Right lobe of liver (tissue), 6 donors: ENCODE data around the gene BICDL1. TPM values are rescaled to one million over a fixed set of nuclear protein-coding genes. Genes with fewer than 3 reads are reported as not detected.

Source experiments
- ATAC-seq, 4 donors: fragments of 200-7000 bp; cut with Tn5 transposase; one replicate each; pipeline ENCODE4 v1.9.1; 2020; ENCODE audit warnings: mild to moderate bottlenecking in 4 of 4, moderate library complexity in 4 of 4
- DNase-seq, 3 donors: peaks; one replicate each; pipeline ENCODE4 v3.0.0-alpha.2; 2020
- H3K27ac ChIP-seq, 3 donors: fragments of 200-600 bp; one replicate each; pipeline ENCODE4 v1.8.0; 2022
- H3K27me3 ChIP-seq, 2 donors: fragments of 200-600 bp; one replicate each; pipeline ENCODE4 v1.8.0; 2022
- H3K36me3 ChIP-seq, 4 donors: fragments of 200-600 bp; sonication (generic) in 1 of 4; one replicate each; pipeline versions ENCODE4 v1.5.1 to v1.8.0; 2017 to 2022; ENCODE audit warnings: control low read depth in 1 of 4
- H3K4me1 ChIP-seq, 4 donors: fragments of 200-600 bp; sonication (generic) in 1 of 4; one replicate each; pipeline versions ENCODE4 v1.5.1 to v1.8.0; 2017 to 2022; ENCODE audit warnings: control low read depth in 1 of 4
- H3K4me3 ChIP-seq, 3 donors: fragments of 200-600 bp; one replicate each; pipeline ENCODE4 v1.8.0; 2022
- H3K9me3 ChIP-seq, 4 donors: fragments of 200-600 bp; sonication (generic) in 1 of 4; one replicate each; pipeline versions ENCODE4 v1.5.1 to v1.8.0; 2017 to 2022; ENCODE audit warnings: control low read depth in 1 of 4
- POLR2A ChIP-seq: fragments of 450-650 bp; IDR thresholded peaks from one replicate; pipeline ENCODE4 v1.6.1; 2017; ENCODE audit warnings: antibody characterized with exemption, mild to moderate bottlenecking
- WGBS: methylation state at CpG from one replicate; pipeline ENCODE4 v1.1.6; 2018; ENCODE audit warnings: low coverage, low lambda C conversion rate; ENCODE audit not compliant: insufficient coverage; ENCODE audit errors: missing lambda C conversion rate; 5-methylcytosine and 5-hydroxymethylcytosine counted together
- intact Hi-C, 2 donors: fragments of 100-400 bp; cut with DNase I; formaldehyde crosslinking; loops; one replicate each; pipeline versions ENCODE4 v1.11.2 to v1.14.1; 2022
- total RNA-seq, 6 experiments: library from RNA; depleted of rRNA in 2 of 6; stranded (reverse); fragments of >200 nt in 2 of 6; fragmentation: NEBNext Ultra II Directional in 3 of 6; extraction: Animal tissue kit (Norgen Biotek cat#: 25700) in 3 of 6; gene quantifications; one replicate each; pipeline versions ENCODE4 v1.1.0 to v1.2.4, GENCODE V29; 2016 to 2023
- TF ChIP-seq, protein P1 (sequence below), 4 donors: fragments of 200-600 bp in 3 of 4; fragments of 450-650 bp in 1 of 4; IDR thresholded peaks; one replicate each; pipeline versions ENCODE4 v1.5.1 to v1.8.0; 2016 to 2022; ENCODE audit warnings: antibody characterized with exemption in 4 of 4, mild to moderate bottlenecking in 2 of 4
- donor health status: DM: no; HTN: yes; CAD: no.
- donor health status: DM: no; HTN: no; CAD: no.
- donor health status: DM: no; HTN: no; CAD: no.
- donor health status: DM: no; HTN: yes; CAD: no.
- donor health status: DM: no; HTN: yes; CAD: no.

The BICDL1 gene
- total RNA-seq, 6 experiments from 2014 or later, result 1.5 to 13.0 (median 8.7) TPM

DNA sequence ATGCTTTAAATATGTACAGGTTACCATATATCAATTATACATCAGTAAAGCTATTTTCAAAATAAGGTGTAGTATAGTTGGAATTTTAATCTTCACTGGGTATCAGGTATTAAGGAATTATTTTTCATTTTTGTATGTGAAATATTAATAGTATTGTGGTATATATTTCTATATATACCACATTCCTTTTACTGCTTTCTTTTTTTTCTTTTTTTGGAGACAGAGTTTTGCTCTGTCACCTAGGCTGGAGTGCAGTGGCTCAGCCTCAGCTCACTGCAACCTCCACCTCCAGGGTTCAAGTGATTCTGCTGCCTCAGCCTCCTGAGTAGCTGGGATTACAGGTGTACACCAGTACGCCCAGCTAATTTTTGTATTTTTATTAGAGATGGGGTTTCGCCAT lies 36.6 kb downstream of the BICDL1 start:
- ATAC-seq (no peak), DNase-seq (no peak)
- TF ChIP-seq POLR2A, result no peak
- TF ChIP-seq, protein P1, sequence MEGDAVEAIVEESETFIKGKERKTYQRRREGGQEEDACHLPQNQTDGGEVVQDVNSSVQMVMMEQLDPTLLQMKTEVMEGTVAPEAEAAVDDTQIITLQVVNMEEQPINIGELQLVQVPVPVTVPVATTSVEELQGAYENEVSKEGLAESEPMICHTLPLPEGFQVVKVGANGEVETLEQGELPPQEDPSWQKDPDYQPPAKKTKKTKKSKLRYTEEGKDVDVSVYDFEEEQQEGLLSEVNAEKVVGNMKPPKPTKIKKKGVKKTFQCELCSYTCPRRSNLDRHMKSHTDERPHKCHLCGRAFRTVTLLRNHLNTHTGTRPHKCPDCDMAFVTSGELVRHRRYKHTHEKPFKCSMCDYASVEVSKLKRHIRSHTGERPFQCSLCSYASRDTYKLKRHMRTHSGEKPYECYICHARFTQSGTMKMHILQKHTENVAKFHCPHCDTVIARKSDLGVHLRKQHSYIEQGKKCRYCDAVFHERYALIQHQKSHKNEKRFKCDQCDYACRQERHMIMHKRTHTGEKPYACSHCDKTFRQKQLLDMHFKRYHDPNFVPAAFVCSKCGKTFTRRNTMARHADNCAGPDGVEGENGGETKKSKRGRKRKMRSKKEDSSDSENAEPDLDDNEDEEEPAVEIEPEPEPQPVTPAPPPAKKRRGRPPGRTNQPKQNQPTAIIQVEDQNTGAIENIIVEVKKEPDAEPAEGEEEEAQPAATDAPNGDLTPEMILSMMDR (IDR thresholded peaks at IDR 0.05), result no peak
- intact Hi-C loops, result no loop called here
- H3K27ac ChIP-seq, result no peak overlapping the region
- H3K36me3 ChIP-seq, result no peaks in the 10 kb centered on the region
- no peak overlapping the region for H3K4me3 ChIP-seq
- no peaks in the 10 kb centered on the region for H3K9me3 ChIP-seq
- 100% methylated on average over 2 of the region's 2 CpGs for WGBS
- H3K4me1 ChIP-seq, result no peaks in the 10 kb centered on the region
- H3K27me3 ChIP-seq, result no peaks in the 10 kb centered on the region

DNA sequence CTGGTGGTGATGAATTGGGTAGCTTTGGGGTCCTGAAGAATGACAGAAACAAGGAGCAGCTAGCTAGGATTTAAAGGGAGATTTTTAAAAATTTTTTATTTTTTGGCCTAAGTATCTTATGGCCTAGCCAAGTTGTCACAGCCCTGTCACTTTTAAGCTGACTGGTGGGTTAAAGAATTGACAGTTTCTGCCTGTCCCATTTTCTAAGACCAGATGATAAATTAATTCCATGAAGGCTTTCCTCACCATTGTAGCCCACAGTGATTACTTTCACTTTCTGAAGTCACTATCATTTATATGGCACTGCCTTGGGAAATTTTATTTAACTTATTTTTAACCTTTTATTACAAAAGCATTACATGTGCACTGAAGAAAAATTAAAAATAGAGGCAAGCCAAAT lies 43.2 kb downstream of the BICDL1 start:
- H3K9me3 ChIP-seq, result no peaks in the 10 kb centered on the region
- DNase-seq (no peak), ATAC-seq (no peak)
- H3K27ac ChIP-seq, result no peak overlapping the region
- H3K4me1 ChIP-seq, result no peaks in the 10 kb centered on the region
- TF ChIP-seq POLR2A, result no peak
- TF ChIP-seq, protein P1 (IDR thresholded peaks at IDR 0.05), result no peak
- intact Hi-C loops, result no loop called here
- H3K4me3 ChIP-seq, result no peak overlapping the region
- H3K36me3 ChIP-seq, result no peaks in the 10 kb centered on the region
- no peaks in the 10 kb centered on the region for H3K27me3 ChIP-seq

DNA sequence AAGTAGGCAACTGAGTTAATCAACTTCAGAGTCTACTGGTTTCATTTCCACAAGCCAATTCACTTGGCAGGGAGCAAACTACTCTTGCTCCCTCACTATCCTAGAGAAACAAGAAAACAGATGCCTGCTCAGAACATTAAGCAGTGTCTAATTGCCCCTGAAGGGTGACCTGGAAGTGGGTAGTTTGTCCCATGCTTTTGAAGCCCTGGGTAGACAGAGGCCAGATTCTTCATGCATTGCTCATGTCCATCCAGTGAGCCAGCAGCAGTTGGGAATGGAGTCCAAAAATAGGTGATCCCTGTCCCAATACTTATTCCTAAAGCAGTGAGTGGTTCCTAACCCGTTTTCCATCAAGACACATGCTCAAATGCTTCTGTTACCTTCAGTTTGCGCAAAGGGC lies 48.8 kb downstream of the BICDL1 start:
- Histone ChIP-seq H3K4me1 (peaks cover 0 to 5% (median 0%) of the 10 kb centered on the region in 4 donors), H3K9me3 (no peaks in the 10 kb centered on the region), H3K36me3 (no peaks in the 10 kb centered on the region), H3K27me3 (no peaks in the 10 kb centered on the region), H3K27ac (no peak overlapping the region), H3K4me3 (no peak overlapping the region)
- ATAC-seq, result peak in 1 of 4 donors; percentile 50
- DNase-seq, result no peak
- intact Hi-C loops, result no loop called here
- no peak for TF ChIP-seq POLR2A
- TF ChIP-seq, protein P1 (IDR thresholded peaks at IDR 0.05), result no peak
- 80% methylated on average over 2 of the region's 2 CpGs for WGBS

DNA sequence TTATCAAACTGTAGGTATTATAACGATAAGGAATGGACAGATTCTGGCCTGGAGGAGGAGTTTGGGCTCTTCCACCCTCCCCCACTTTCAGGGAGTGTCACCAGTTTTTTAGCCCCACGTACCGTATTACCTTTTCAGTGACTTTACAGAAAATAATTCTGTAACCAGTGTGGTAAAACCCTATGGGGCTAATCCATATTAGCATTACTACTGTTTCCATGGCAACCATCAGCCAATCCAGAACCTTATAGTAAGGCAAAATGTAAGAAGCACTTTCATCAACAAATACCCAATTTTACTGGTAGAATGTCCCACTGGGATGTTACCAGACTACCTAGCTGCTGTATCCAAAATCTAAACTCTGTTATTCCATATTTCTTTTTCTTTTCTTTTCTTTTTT lies 50.7 kb downstream of the BICDL1 start:
- Histone ChIP-seq H3K4me1 (peaks cover 0 to 5% (median 0%) of the 10 kb centered on the region in 4 donors), H3K36me3 (no peaks in the 10 kb centered on the region), H3K27me3 (no peaks in the 10 kb centered on the region), H3K9me3 (no peaks in the 10 kb centered on the region), H3K4me3 (no peak overlapping the region), H3K27ac (no peak overlapping the region)
- TF ChIP-seq, protein P1 (IDR thresholded peaks at IDR 0.05), result no peak
- 93% methylated on average over 3 of the region's 3 CpGs for WGBS
- no peak for DNase-seq
- intact Hi-C loops, result no loop called here
- ATAC-seq, result no peak
